IMR-90 (cell line): ENCODE results near the gene P3H1. TPM values are rescaled to one million over a fixed set of nuclear protein-coding genes. Genes with fewer than 3 reads are reported as not detected.

ENCODE experiments used
- ATAC-seq: fragments of 200-7000 bp; cut with Tn5 transposase; 2 replicates; pipeline ENCODE4 v1.9.1; 2020; ENCODE audit warnings: low read depth, mild to moderate bottlenecking, moderate library complexity
- BruUV-seq: library from RNA; stranded (reverse); fragments of 400-500 nt; replicated peaks from 2 replicates; lab custom pipeline; 2021; lab: Mats Ljungman, UMichigan
- CTCF ChIA-PET: fragments of 300-600 bp; formaldehyde crosslinking; extraction: SDS; loops from one replicate; lab custom pipeline; 2021; ENCODE audit warnings: antibody characterized with exemption; lab: Yijun Ruan, JAX
- POLR2A ChIA-PET: fragments of 300-600 bp; sonication (Branson Sonifier 250); formaldehyde crosslinking; loops from one replicate; lab custom pipeline; 2022; ENCODE audit warnings: antibody characterized with exemption; ENCODE audit not compliant: unreplicated experiment; lab: Charles Lee
- DNase-seq: peaks from one replicate; pipeline ENCODE4 v3.0.0; 2013
- H2AFZ ChIP-seq: replicated peaks from 2 replicates; pipeline ENCODE3; 2013; ENCODE audit warnings: low read length, mild to moderate bottlenecking; ENCODE audit not compliant: poor library complexity
- H2AK5ac ChIP-seq: 2 replicates; pipeline ENCODE4 v1.6.1; 2013; ENCODE audit warnings: low read depth, low read length, inconsistent platforms
- H2AK9ac ChIP-seq: replicated peaks from 2 replicates; pipeline ENCODE3; 2013; ENCODE audit warnings: mild to moderate bottlenecking, low read depth, low read length, moderate library complexity; ENCODE audit not compliant: poor library complexity
- H2BK120ac ChIP-seq: 2 replicates; pipeline ENCODE4 v1.6.1; 2013; ENCODE audit warnings: low read depth, low read length, inconsistent platforms
- H2BK15ac ChIP-seq: 3 replicates; pipeline ENCODE4 v1.6.1; 2013; ENCODE audit warnings: low read depth, low read length, inconsistent platforms
- H2BK20ac ChIP-seq: 2 replicates; pipeline ENCODE4 v1.6.1; 2013; ENCODE audit warnings: low read depth, mild to moderate bottlenecking, inconsistent platforms, low read length, moderate library complexity
- H2BK5ac ChIP-seq: 2 replicates; pipeline ENCODE4 v1.6.1; 2013; ENCODE audit warnings: mild to moderate bottlenecking, low read depth, low read length, inconsistent platforms; ENCODE audit not compliant: poor library complexity, severe bottlenecking
- H3K14ac ChIP-seq: replicated peaks from 2 replicates; pipeline ENCODE4 v1.6.1; 2013; ENCODE audit warnings: low read depth, low read length, inconsistent platforms
- H3K18ac ChIP-seq: 2 replicates; pipeline ENCODE4 v1.6.1; 2013; ENCODE audit warnings: low read depth, low read length, control low read depth
- H3K23ac ChIP-seq: 2 replicates; pipeline ENCODE4 v1.6.1; 2013; ENCODE audit warnings: low read depth, low read length, inconsistent platforms
- H3K27ac ChIP-seq: 2 replicates; pipeline ENCODE4 v1.5.1; 2013; ENCODE audit warnings: mild to moderate bottlenecking, control low read depth, low read length; ENCODE audit not compliant: insufficient read depth
- H3K27me3 ChIP-seq: 2 replicates; pipeline ENCODE4 v1.6.1; 2013; ENCODE audit warnings: low read length; ENCODE audit not compliant: control insufficient read depth, insufficient read depth
- H3K36me3 ChIP-seq: 2 replicates; pipeline ENCODE4 v1.6.1; 2013; ENCODE audit warnings: low read length, mixed read lengths; ENCODE audit not compliant: control insufficient read depth, insufficient read depth
- H3K4ac ChIP-seq: 2 replicates; pipeline ENCODE4 v1.6.1; 2013; ENCODE audit warnings: low read depth, low read length, inconsistent platforms
- H3K4me1 ChIP-seq: 2 replicates; pipeline ENCODE4 v1.6.1; 2013; ENCODE audit warnings: low read length, mixed read lengths; ENCODE audit not compliant: control insufficient read depth, insufficient read depth
- H3K4me2 ChIP-seq: 2 replicates; pipeline ENCODE4 v1.6.1; 2013; ENCODE audit warnings: low read depth, mild to moderate bottlenecking, control low read depth, low read length, moderate library complexity
- H3K4me3 ChIP-seq: 2 replicates; pipeline ENCODE4 v1.5.1; 2013; ENCODE audit warnings: low read depth, mild to moderate bottlenecking, control low read depth, low read length, moderate library complexity; ENCODE audit not compliant: insufficient read depth
- H3K56ac ChIP-seq: 2 replicates; pipeline ENCODE4 v1.6.1; 2013; ENCODE audit warnings: low read length, inconsistent platforms; ENCODE audit not compliant: insufficient read depth; ENCODE audit errors: extremely low read depth
- H3K79me1 ChIP-seq, 2 experiments: 2 replicates each; pipeline ENCODE4 v1.6.1; 2013; ENCODE audit warnings: low read length in 2 of 2, inconsistent platforms in 1 of 2, low read depth in 1 of 2
- H3K9ac ChIP-seq: 2 replicates; pipeline ENCODE4 v1.6.1; 2013; ENCODE audit warnings: low read depth, low read length, control low read depth
- H3K9me1 ChIP-seq: 2 replicates; pipeline ENCODE4 v1.6.1; 2013; ENCODE audit warnings: low read length, inconsistent platforms; ENCODE audit not compliant: insufficient read depth
- H3K9me3 ChIP-seq: 2 replicates; pipeline ENCODE4 v1.6.1; 2013; ENCODE audit warnings: low read length; ENCODE audit not compliant: control insufficient read depth, insufficient read depth
- H4K20me1 ChIP-seq: 2 replicates; pipeline ENCODE4 v1.6.1; 2013; ENCODE audit warnings: low read length, inconsistent platforms; ENCODE audit not compliant: insufficient read depth
- H4K5ac ChIP-seq: 2 replicates; pipeline ENCODE4 v1.6.1; 2013; ENCODE audit warnings: mild to moderate bottlenecking, low read depth, low read length, control low read depth
- H4K8ac ChIP-seq, 2 experiments: 2 replicates each; pipeline ENCODE4 v1.6.1; 2013; ENCODE audit warnings: low read depth in 2 of 2, low read length in 2 of 2, control low read depth in 1 of 2, inconsistent platforms in 1 of 2
- H4K91ac ChIP-seq: 2 replicates; pipeline ENCODE4 v1.6.1; 2013; ENCODE audit warnings: low read depth, low read length, inconsistent platforms; ENCODE audit not compliant: insufficient read depth
- BHLHE40 ChIP-seq: fragments of 150-350 bp; IDR thresholded peaks from 2 replicates; pipeline ENCODE4 v1.6.1; 2016; ENCODE audit warnings: mild to moderate bottlenecking, low read depth, low read length
- CEBPB ChIP-seq: IDR thresholded peaks from 2 replicates; pipeline ENCODE4 v1.6.1; 2012; ENCODE audit warnings: low read depth, low read length, improper control_type of control experiment
- CHD1 ChIP-seq: IDR thresholded peaks from 2 replicates; pipeline ENCODE4 v1.6.1; 2012; ENCODE audit warnings: low read depth, low read length, improper control_type of control experiment
- FOS ChIP-seq: fragments of 150-350 bp; IDR thresholded peaks from 2 replicates; pipeline ENCODE4 v1.6.1; 2016; ENCODE audit warnings: low read depth, low read length
- MAFK ChIP-seq: IDR thresholded peaks from 2 replicates; pipeline ENCODE4 v1.6.1; 2012; ENCODE audit warnings: low read depth, low read length, improper control_type of control experiment
- MAZ ChIP-seq: IDR thresholded peaks from 2 replicates; pipeline ENCODE4 v1.6.1; 2012; ENCODE audit warnings: low read depth, mild to moderate bottlenecking, low read length, improper control_type of control experiment, moderate library complexity, borderline replicate concordance
- MXI1 ChIP-seq: IDR thresholded peaks from 2 replicates; pipeline ENCODE4 v1.6.1; 2012; ENCODE audit warnings: low read depth, mild to moderate bottlenecking, low read length, moderate library complexity, borderline replicate concordance
- POLR2A ChIP-seq: IDR thresholded peaks from 2 replicates; pipeline ENCODE4 v1.6.1; 2012; ENCODE audit warnings: mild to moderate bottlenecking, low read depth, low read length
- RAD21 ChIP-seq: IDR thresholded peaks from 2 replicates; pipeline ENCODE4 v1.6.1; 2012; ENCODE audit warnings: low read length, improper control_type of control experiment
- RCOR1 ChIP-seq: IDR thresholded peaks from 2 replicates; pipeline ENCODE4 v1.6.1; 2012; ENCODE audit warnings: mild to moderate bottlenecking, low read length, improper control_type of control experiment; ENCODE audit not compliant: insufficient replicate concordance
- SMC3 ChIP-seq: fragments of 150-350 bp; IDR thresholded peaks from 2 replicates; pipeline ENCODE4 v1.6.1; 2016; ENCODE audit warnings: low read depth, mild to moderate bottlenecking, antibody characterized with exemption, low read length, moderate library complexity
- WGBS, 2 experiments: methylation state at CpG; one replicate each; pipeline versions ENCODE4 v1.1.5 to v1.1.7; 2013; ENCODE audit warnings: missing lambda C conversion rate in 2 of 2; ENCODE audit not compliant: insufficient read length in 1 of 2; ENCODE audit errors: extremely low coverage in 2 of 2; 5-methylcytosine and 5-hydroxymethylcytosine counted together
- dilution Hi-C: fragments of 300-500 bp; cut with HindIII; formaldehyde crosslinking; loops from one replicate; pipeline ENCODE4 v1.14.3; 2018; ENCODE audit warnings: low sequenced_read_pairs; ENCODE audit not compliant: unreplicated experiment
- in situ Hi-C: fragments of 300-500 bp; cut with MboI; formaldehyde crosslinking; loops from 3 replicates; pipeline ENCODE4 v1.14.3; 2019; ENCODE audit warnings: low sequenced_read_pairs, inconsistent platforms, mixed read lengths
- intact Hi-C: fragments of 100-400 bp; cut with micrococcal nuclease; formaldehyde crosslinking; loops from 2 replicates; pipeline ENCODE4 v1.10.0; 2022
- polyA plus RNA-seq, 3 experiments: library from polyadenylated mRNA; depleted of rRNA; stranded (reverse); fragments of >200 nt; gene quantifications; 2 replicates each; pipeline ENCODE4 v1.2.3, GENCODE V29; 2012; ENCODE audit warnings: low replicate concordance in 1 of 3
- total RNA-seq: library from RNA; depleted of rRNA; stranded (reverse); fragments of >200 nt; gene quantifications from 2 replicates; pipeline ENCODE4 v1.2.3, GENCODE V29; 2012
- TF ChIP-seq, protein P1 (sequence below): conservative IDR thresholded peaks from 2 replicates; pipeline ENCODE4 v1.5.1; 2012; ENCODE audit warnings: mild to moderate bottlenecking, low read depth, low read length, improper control_type of control experiment
- TF ChIP-seq, protein P2 (sequence below): fragments of 150-350 bp; IDR thresholded peaks from 2 replicates; pipeline ENCODE4 v1.6.1; 2017; ENCODE audit warnings: mild to moderate bottlenecking, antibody characterized with exemption, low read length, low read depth
- TF ChIP-seq, protein P3 (sequence below): fragments of 150-350 bp; IDR thresholded peaks from 2 replicates; pipeline ENCODE4 v1.6.1; 2016; ENCODE audit warnings: low read depth, mild to moderate bottlenecking, low read length, moderate library complexity, borderline replicate concordance

P3H1 gene
- total and polyA plus RNA-seq, 2 of the 4 experiments (the other 2 are of a cell fraction), result 108 to 210 TPM

DNA sequence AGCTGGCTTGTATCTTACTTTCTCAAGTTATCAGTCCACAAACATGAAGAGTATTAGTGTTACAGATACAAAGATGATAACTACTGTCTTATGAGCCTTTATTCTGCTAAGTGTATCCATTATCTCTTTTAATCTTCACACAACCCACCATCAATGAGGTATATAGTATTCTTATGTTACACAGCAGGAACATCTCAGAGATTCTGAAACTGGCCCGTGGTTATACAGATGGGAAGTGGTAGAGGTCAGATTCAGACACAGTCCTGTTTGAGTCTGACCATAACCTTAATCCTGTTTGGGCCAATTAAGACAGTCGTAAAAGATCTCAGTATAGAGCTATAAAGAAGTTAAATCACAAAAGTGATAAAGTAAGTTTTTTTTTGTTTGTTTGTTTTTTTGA lies 12.9 kb upstream of the P3H1 start:
- in situ Hi-C loops, result loop anchor here (5.0 to 10.0 kb wide), 2 partner anchors 135 to 293 kb away; no protein-coding TSS in a partner anchor
- DNase-seq (no peak), ATAC-seq (no peak)
- BruUV-seq, result no TSS peak
- Histone ChIP-seq H3K9ac (no peak overlapping the region), H3K79me1 (peaks cover 5 to 11% of the 10 kb centered on the region in 2 experiments; a peak in 2 of 4 replicates), H2AFZ (no peak overlapping the region), H3K4me3 (no peak overlapping the region), H3K27ac (no peak overlapping the region), H3K4ac (no peak overlapping the region), H3K18ac (no peak overlapping the region), H2BK120ac (no peak overlapping the region), H3K27me3 (no peaks in the 10 kb centered on the region), H2AK5ac (no peak overlapping the region), H3K23ac (no peak overlapping the region), H3K36me3 (peaks cover 19% of the 10 kb centered on the region), H4K20me1 (no peaks in the 10 kb centered on the region), H2AK9ac (no peak overlapping the region), H3K4me2 (no peak overlapping the region), H3K9me1 (peaks cover 3% of the 10 kb centered on the region; the same call in 1 of the 2 replicates), H4K5ac (no peak overlapping the region), H4K91ac (no peak overlapping the region), H4K8ac (no peak overlapping the region), H2BK15ac (no peak overlapping the region), H2BK20ac (no peak overlapping the region), H3K9me3 (no peaks in the 10 kb centered on the region), H3K4me1 (no peaks in the 10 kb centered on the region), H2BK5ac (no peak overlapping the region), H3K14ac (no peak overlapping the region), H3K56ac (no peak overlapping the region)
- TF ChIP-seq CHD1 (no peak), RAD21 (no peak), SMC3 (no peak), MAZ (no peak), MAFK (no peak), RCOR1 (no peak), MXI1 (no peak), FOS (no peak), BHLHE40 (no peak), CEBPB (no peak), POLR2A (no peak)
- TF ChIP-seq, protein P1, sequence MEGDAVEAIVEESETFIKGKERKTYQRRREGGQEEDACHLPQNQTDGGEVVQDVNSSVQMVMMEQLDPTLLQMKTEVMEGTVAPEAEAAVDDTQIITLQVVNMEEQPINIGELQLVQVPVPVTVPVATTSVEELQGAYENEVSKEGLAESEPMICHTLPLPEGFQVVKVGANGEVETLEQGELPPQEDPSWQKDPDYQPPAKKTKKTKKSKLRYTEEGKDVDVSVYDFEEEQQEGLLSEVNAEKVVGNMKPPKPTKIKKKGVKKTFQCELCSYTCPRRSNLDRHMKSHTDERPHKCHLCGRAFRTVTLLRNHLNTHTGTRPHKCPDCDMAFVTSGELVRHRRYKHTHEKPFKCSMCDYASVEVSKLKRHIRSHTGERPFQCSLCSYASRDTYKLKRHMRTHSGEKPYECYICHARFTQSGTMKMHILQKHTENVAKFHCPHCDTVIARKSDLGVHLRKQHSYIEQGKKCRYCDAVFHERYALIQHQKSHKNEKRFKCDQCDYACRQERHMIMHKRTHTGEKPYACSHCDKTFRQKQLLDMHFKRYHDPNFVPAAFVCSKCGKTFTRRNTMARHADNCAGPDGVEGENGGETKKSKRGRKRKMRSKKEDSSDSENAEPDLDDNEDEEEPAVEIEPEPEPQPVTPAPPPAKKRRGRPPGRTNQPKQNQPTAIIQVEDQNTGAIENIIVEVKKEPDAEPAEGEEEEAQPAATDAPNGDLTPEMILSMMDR, result no peak
- TF ChIP-seq, protein P2, sequence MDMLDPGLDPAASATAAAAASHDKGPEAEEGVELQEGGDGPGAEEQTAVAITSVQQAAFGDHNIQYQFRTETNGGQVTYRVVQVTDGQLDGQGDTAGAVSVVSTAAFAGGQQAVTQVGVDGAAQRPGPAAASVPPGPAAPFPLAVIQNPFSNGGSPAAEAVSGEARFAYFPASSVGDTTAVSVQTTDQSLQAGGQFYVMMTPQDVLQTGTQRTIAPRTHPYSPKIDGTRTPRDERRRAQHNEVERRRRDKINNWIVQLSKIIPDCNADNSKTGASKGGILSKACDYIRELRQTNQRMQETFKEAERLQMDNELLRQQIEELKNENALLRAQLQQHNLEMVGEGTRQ, result no peak
- TF ChIP-seq, protein P3, sequence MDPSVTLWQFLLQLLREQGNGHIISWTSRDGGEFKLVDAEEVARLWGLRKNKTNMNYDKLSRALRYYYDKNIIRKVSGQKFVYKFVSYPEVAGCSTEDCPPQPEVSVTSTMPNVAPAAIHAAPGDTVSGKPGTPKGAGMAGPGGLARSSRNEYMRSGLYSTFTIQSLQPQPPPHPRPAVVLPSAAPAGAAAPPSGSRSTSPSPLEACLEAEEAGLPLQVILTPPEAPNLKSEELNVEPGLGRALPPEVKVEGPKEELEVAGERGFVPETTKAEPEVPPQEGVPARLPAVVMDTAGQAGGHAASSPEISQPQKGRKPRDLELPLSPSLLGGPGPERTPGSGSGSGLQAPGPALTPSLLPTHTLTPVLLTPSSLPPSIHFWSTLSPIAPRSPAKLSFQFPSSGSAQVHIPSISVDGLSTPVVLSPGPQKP, result no peak
- intact Hi-C loops, result loop anchor here (2.0 kb wide), 1 partner anchor 129 kb away; no protein-coding TSS in a partner anchor
- dilution Hi-C loops, result no loop called here
- CTCF ChIA-PET, result interaction anchor here (1.0 to 3.2 kb wide), 2 partner anchors 294 kb away, joined by 5 to 13 read pairs; no protein-coding TSS in a partner anchor
- WGBS, 2 experiments, result 100% methylated on average over 1 of the region's 2 CpGs; no CpG with 5 or more reads in 1 of the 2 experiments
- POLR2A ChIA-PET, result no interaction called here
